Neural cell (in vitro differentiated cells): ENCODE measurements around the gene XDH. TPM values are rescaled to one million over a fixed set of nuclear protein-coding genes. Genes with fewer than 3 reads are reported as not detected.

Experiments used
- H2AFZ ChIP-seq: fragments of 200-600, 300-800 bp; sonication (generic), shearing (Covaris generic); 2 replicates; pipeline ENCODE4 v1.6.0; 2014; ENCODE audit warnings: low read depth, mild to moderate bottlenecking, antibody characterized with exemption, low read length, moderate library complexity
- H3F3A ChIP-seq: fragments of 200-600 bp; shearing (Covaris generic); 2 replicates; pipeline ENCODE4 v1.6.1; 2016; ENCODE audit warnings: mild to moderate bottlenecking, moderate library complexity, mixed read lengths, antibody characterized with exemption, low read length; ENCODE audit not compliant: insufficient read depth, poor library complexity, severe bottlenecking
- H3K27ac ChIP-seq: fragments of 200-600, 300-800 bp; sonication (generic), shearing (Covaris generic); 2 replicates; pipeline ENCODE4 v1.5.1; 2014; ENCODE audit warnings: mild to moderate bottlenecking, low read length, moderate library complexity
- H3K27me3 ChIP-seq: fragments of 300-800, 200-600 bp; sonication (generic), shearing (Covaris generic); 2 replicates; pipeline ENCODE4 v1.6.0; 2014; ENCODE audit warnings: mild to moderate bottlenecking, low read depth, low read length, moderate library complexity; ENCODE audit not compliant: insufficient read depth
- H3K36me3 ChIP-seq: fragments of 300-800, 200-600 bp; sonication (generic), shearing (Covaris generic); 2 replicates; pipeline ENCODE4 v1.5.1; 2014; ENCODE audit warnings: mild to moderate bottlenecking, antibody characterized with exemption, low read length, moderate library complexity; ENCODE audit not compliant: insufficient read depth
- H3K4me2 ChIP-seq: fragments of 300-800, 200-600 bp; sonication (generic), shearing (Covaris generic); 2 replicates; pipeline ENCODE4 v1.6.0; 2014; ENCODE audit warnings: mild to moderate bottlenecking, low read length
- H3K4me3 ChIP-seq: fragments of 300-800, 200-600 bp; sonication (generic), shearing (Covaris generic); 2 replicates; pipeline ENCODE4 v1.5.1; 2014; ENCODE audit warnings: mild to moderate bottlenecking, low read length, moderate library complexity
- H3K79me2 ChIP-seq: fragments of 200-600 bp; shearing (Covaris generic); replicated peaks from 2 replicates; pipeline ENCODE4 v1.6.0; 2014; ENCODE audit warnings: mild to moderate bottlenecking, low read length, moderate library complexity; ENCODE audit not compliant: insufficient read depth
- H3K9ac ChIP-seq: fragments of 300-800, 200-600 bp; sonication (generic), shearing (Covaris generic); 2 replicates; pipeline ENCODE4 v1.6.1; 2016; ENCODE audit warnings: mild to moderate bottlenecking, low read length, mixed read lengths
- H3K9me2 ChIP-seq: fragments of 200-600 bp; shearing (Covaris generic); 2 replicates; pipeline ENCODE4 v1.6.1; 2016; ENCODE audit warnings: mild to moderate bottlenecking, low read length, mixed read lengths; ENCODE audit not compliant: insufficient read depth
- H3K9me3 ChIP-seq: fragments of 200-600, 300-800 bp; sonication (generic), shearing (Covaris generic); 2 replicates; pipeline ENCODE4 v1.6.1; 2016; ENCODE audit warnings: mild to moderate bottlenecking, mixed run types, low read length, moderate library complexity, mixed read lengths
- H4K20me1 ChIP-seq: fragments of 200-600 bp; shearing (Covaris generic); 2 replicates; pipeline ENCODE4 v1.6.1; 2016; ENCODE audit warnings: mild to moderate bottlenecking, mixed run types; ENCODE audit not compliant: insufficient read depth
- CTCF ChIP-seq: fragments of 450-650 bp; IDR thresholded peaks from 2 replicates; pipeline ENCODE4 v1.5.1; 2014; ENCODE audit warnings: antibody characterized with exemption, mild to moderate bottlenecking, moderate library complexity; ENCODE audit not compliant: poor library complexity, severe bottlenecking
- EP300 ChIP-seq: fragments of 450-650 bp; conservative IDR thresholded peaks from 2 replicates; pipeline ENCODE4 v1.6.1; 2014; ENCODE audit warnings: antibody characterized with exemption, mild to moderate bottlenecking, moderate library complexity; ENCODE audit not compliant: poor library complexity, severe bottlenecking
- EZH2 ChIP-seq: fragments of 200-600, 300-800 bp; shearing (Covaris generic), sonication (generic); IDR thresholded peaks from 2 replicates; pipeline ENCODE4 v1.6.1; 2014; ENCODE audit warnings: antibody characterized with exemption, low read length, borderline replicate concordance, mild to moderate bottlenecking; ENCODE audit not compliant: insufficient read depth, poor library complexity, severe bottlenecking
- MXI1 ChIP-seq: fragments of 450-650 bp; conservative IDR thresholded peaks from 2 replicates; pipeline ENCODE4 v1.6.1; 2014; ENCODE audit warnings: antibody characterized with exemption, mild to moderate bottlenecking; ENCODE audit not compliant: poor library complexity, severe bottlenecking
- POLR2AphosphoS5 ChIP-seq: IDR thresholded peaks from 2 replicates; pipeline ENCODE4 v1.6.1; 2012
- RAD21 ChIP-seq: fragments of 450-650 bp; conservative IDR thresholded peaks from 2 replicates; pipeline ENCODE4 v1.6.1; 2014; ENCODE audit warnings: antibody characterized with exemption, mild to moderate bottlenecking, moderate library complexity
- SMC3 ChIP-seq: fragments of 450-650 bp; conservative IDR thresholded peaks from 2 replicates; pipeline ENCODE4 v1.6.1; 2014; ENCODE audit warnings: antibody characterized with exemption, mild to moderate bottlenecking, moderate library complexity; ENCODE audit not compliant: poor library complexity
- TAF1 ChIP-seq: IDR thresholded peaks from 2 replicates; pipeline ENCODE4 v1.6.1; 2012; ENCODE audit warnings: low read depth
- polyA plus RNA-seq: library from polyadenylated mRNA; depleted of rRNA; stranded (reverse); fragments of >200 nt; gene quantifications from 2 replicates; pipeline ENCODE4 v1.2.3, GENCODE V29; 2014
- TF ChIP-seq, protein P1 (sequence below): IDR thresholded peaks from 2 replicates; pipeline ENCODE4 v1.6.1; 2012; ENCODE audit warnings: borderline replicate concordance

Gene XDH
- polyA plus RNA-seq, 1 donor from 2014 or later, result 0.48 TPM

- no peak for TF ChIP-seq EZH2
- TF ChIP-seq, protein P1, sequence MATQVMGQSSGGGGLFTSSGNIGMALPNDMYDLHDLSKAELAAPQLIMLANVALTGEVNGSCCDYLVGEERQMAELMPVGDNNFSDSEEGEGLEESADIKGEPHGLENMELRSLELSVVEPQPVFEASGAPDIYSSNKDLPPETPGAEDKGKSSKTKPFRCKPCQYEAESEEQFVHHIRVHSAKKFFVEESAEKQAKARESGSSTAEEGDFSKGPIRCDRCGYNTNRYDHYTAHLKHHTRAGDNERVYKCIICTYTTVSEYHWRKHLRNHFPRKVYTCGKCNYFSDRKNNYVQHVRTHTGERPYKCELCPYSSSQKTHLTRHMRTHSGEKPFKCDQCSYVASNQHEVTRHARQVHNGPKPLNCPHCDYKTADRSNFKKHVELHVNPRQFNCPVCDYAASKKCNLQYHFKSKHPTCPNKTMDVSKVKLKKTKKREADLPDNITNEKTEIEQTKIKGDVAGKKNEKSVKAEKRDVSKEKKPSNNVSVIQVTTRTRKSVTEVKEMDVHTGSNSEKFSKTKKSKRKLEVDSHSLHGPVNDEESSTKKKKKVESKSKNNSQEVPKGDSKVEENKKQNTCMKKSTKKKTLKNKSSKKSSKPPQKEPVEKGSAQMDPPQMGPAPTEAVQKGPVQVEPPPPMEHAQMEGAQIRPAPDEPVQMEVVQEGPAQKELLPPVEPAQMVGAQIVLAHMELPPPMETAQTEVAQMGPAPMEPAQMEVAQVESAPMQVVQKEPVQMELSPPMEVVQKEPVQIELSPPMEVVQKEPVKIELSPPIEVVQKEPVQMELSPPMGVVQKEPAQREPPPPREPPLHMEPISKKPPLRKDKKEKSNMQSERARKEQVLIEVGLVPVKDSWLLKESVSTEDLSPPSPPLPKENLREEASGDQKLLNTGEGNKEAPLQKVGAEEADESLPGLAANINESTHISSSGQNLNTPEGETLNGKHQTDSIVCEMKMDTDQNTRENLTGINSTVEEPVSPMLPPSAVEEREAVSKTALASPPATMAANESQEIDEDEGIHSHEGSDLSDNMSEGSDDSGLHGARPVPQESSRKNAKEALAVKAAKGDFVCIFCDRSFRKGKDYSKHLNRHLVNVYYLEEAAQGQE, result no peak
- TF ChIP-seq RAD21, result no peak
- TF ChIP-seq MXI1, result no peak
- TF ChIP-seq TAF1, result no peak
- no peak for TF ChIP-seq SMC3
- TF ChIP-seq POLR2AphosphoS5, result no peak
- TF ChIP-seq CTCF, result no peak
- TF ChIP-seq EP300, result no peak
- Histone ChIP-seq H3K27ac (no peak overlapping the region), H2AFZ (no peak overlapping the region), H3K9me3 (no peaks in the 10 kb centered on the region), H3K4me2 (no peak overlapping the region), H3K27me3 (no peaks in the 10 kb centered on the region), H3K4me3 (no peak overlapping the region), H3K79me2 (no peaks in the 10 kb centered on the region), H3K9ac (no peak overlapping the region), H4K20me1 (no peaks in the 10 kb centered on the region), H3K9me2 (no peaks in the 10 kb centered on the region), H3F3A (no peaks in the 10 kb centered on the region), H3K36me3 (no peaks in the 10 kb centered on the region)
Observed at GRCh38 chr2:31354837-31355236, 59.7 kb downstream of the XDH start.

GRCh38 chr2:31353179-31353578, 61.4 kb downstream of the XDH start:
- Histone ChIP-seq H3K4me3 (no peak overlapping the region), H3K27ac (no peak overlapping the region), H4K20me1 (no peaks in the 10 kb centered on the region), H3K27me3 (no peaks in the 10 kb centered on the region), H3K9me3 (no peaks in the 10 kb centered on the region), H2AFZ (no peak overlapping the region), H3K36me3 (no peaks in the 10 kb centered on the region), H3K9ac (no peak overlapping the region), H3K79me2 (no peaks in the 10 kb centered on the region), H3K9me2 (no peaks in the 10 kb centered on the region), H3K4me2 (no peak overlapping the region), H3F3A (no peaks in the 10 kb centered on the region)
- TF ChIP-seq EZH2 (no peak), CTCF (no peak), SMC3 (no peak), EP300 (no peak), MXI1 (no peak)
